Mucosa of descending colon (tissue), 3 donors: ENCODE measurements around the gene LEFTY1. TPM values are rescaled to one million over a fixed set of nuclear protein-coding genes. Genes with fewer than 3 reads are reported as not detected.

Experiments used
- microRNA-seq: library from miRNA; unstranded; fragments of <30 nt; microRNA quantifications from one replicate; pipeline ENCODE4, GENCODE V29; 2019
- total RNA-seq, 3 donors: library from RNA; stranded (reverse); fragmentation: NEBNext Ultra II Directional in 2 of 3; extraction: Animal tissue kit (Norgen Biotek cat#: 25700) in 2 of 3; gene quantifications; one replicate each; pipeline versions ENCODE4 v1.2.1 to v1.2.4, GENCODE V29; 2021 to 2023
- donor health status: DM: no; HTN: no; CAD: no; lungs with moderate emphysema.
- donor health status: DM: no; HTN: no; CAD: no.
- donor health status: DM: no; HTN: yes; CAD: no.

LEFTY1 gene
- total RNA-seq, 3 donors from 2014 or later = 27.3 to 199 (median 60.3) TPM

Small RNA genes within 50 kb of the gene (microRNA-seq; reads per million reads assigned to microRNA genes)
- 1.2 reads per million for gene MIR6741

Other genes starting within 250 kb of the LEFTY1 start
- gene ENAH, start 236.0 kb downstream of the LEFTY1 start, total RNA-seq = 100 to 1,000 TPM in 1 of 3 donors, 10 to 100 TPM in 2; 17.6 to 130 (median 41.3) TPM
- 100 to 1,000 TPM; 168 to 208 (median 187) TPM for gene SRP9, start 111.3 kb downstream of the LEFTY1 start, total RNA-seq
- 10 to 100 TPM; 48.8 to 86.3 (median 68.0) TPM for gene EPHX1, start 79.0 kb downstream of the LEFTY1 start, total RNA-seq
- gene TMEM63A, start 6.8 kb downstream of the LEFTY1 start, total RNA-seq = 100 to 1,000 TPM; 115 to 192 (median 147) TPM
- 10 to 100 TPM; 33.0 to 43.6 (median 38.3) TPM for gene PYCR2, start 35.1 kb upstream of the LEFTY1 start, total RNA-seq
- gene LEFTY2, start 52.1 kb upstream of the LEFTY1 start, total RNA-seq = under 1 TPM; 0.32 to 0.77 (median 0.35) TPM
- gene SDE2, start 110.2 kb upstream of the LEFTY1 start, total RNA-seq = 10 to 100 TPM; 14.1 to 21.0 (median 15.0) TPM
- gene H3-3A, start 173.6 kb upstream of the LEFTY1 start, total RNA-seq = 100 to 1,000 TPM; 466 to 839 (median 627) TPM